Right lobe of liver (tissue), 4 donors: ENCODE results near the gene OR52M1.

Source experiments
- CTCF ChIP-seq, 4 donors: fragments of 200-600 bp in 3 of 4; fragments of 450-650 bp in 1 of 4; IDR thresholded peaks; one replicate each; pipeline versions ENCODE4 v1.5.1 to v1.8.0; 2016 to 2022; ENCODE audit warnings: antibody characterized with exemption in 4 of 4, mild to moderate bottlenecking in 2 of 4
- POLR2A ChIP-seq: fragments of 450-650 bp; IDR thresholded peaks from one replicate; pipeline ENCODE4 v1.6.1; 2017; ENCODE audit warnings: antibody characterized with exemption, mild to moderate bottlenecking
- donor health status: DM: no; HTN: no; CAD: no.
- donor health status: DM: no; HTN: no; CAD: no.
- donor health status: DM: no; HTN: yes; CAD: no.

GRCh38 chr11:4539603-4540219 is 5.3 kb upstream of the OR52M1 start:
- TF ChIP-seq CTCF (IDR thresholded peaks at IDR 0.05) (peak; percentile 72 to 81 (median 77)), POLR2A (no peak)
